Nephron (organoid): Measurements from ENCODE around the gene KMT2A.
A peak's percentile ranks its signal among the peaks of the same experiment; 100 is the strongest.

ENCODE experiments used
- H3K27ac Mint-ChIP-seq, 3 experiments: 2 replicates each; pipeline ENCODE4 v1.8.0; 2020; ENCODE audit warnings: mixed read lengths in 3 of 3, mild to moderate bottlenecking in 2 of 3, moderate library complexity in 1 of 3
- H3K27me3 Mint-ChIP-seq: 2 replicates; pipeline ENCODE4 v1.8.0; 2021; ENCODE audit warnings: low read depth, mild to moderate bottlenecking, moderate library complexity, mixed read lengths
- H3K36me3 Mint-ChIP-seq: 2 replicates; pipeline ENCODE4 v1.8.0; 2020; ENCODE audit warnings: low read depth, mixed read lengths
- H3K4me1 Mint-ChIP-seq: 2 replicates; pipeline ENCODE4 v1.8.0; 2020; ENCODE audit warnings: mixed read lengths
- H3K4me3 Mint-ChIP-seq, 3 experiments: 2 replicates each; pipeline ENCODE4 v1.8.0; 2020; ENCODE audit warnings: mild to moderate bottlenecking in 3 of 3, mixed read lengths in 3 of 3, moderate library complexity in 2 of 3
- H3K9me3 Mint-ChIP-seq: 2 replicates; pipeline ENCODE4 v1.8.0; 2020; ENCODE audit warnings: mixed read lengths
- CTCF ChIP-seq, 3 experiments: fragments of 200-600 bp; sonication (generic); IDR thresholded peaks; one replicate each; pipeline ENCODE4 v1.5.0; 2021; ENCODE audit warnings: antibody characterized with exemption in 3 of 3; ENCODE audit not compliant: unreplicated experiment in 3 of 3

KMT2A gene

GRCh38 chr11:118524757-118525470 is 88.6 kb downstream of the KMT2A start:
- Mint-ChIP-seq H3K27me3 (no peaks in the 10 kb centered on the region), H3K4me3 (peak overlapping the region in 1 of 3 experiments; percentile 50), H3K27ac (peak overlapping the region in 2 of 3 experiments; percentile 52 to 71)

GRCh38 chr11:118526688-118527087 is 90.4 kb downstream of the KMT2A start:
- H3K27me3 Mint-ChIP-seq: peaks cover 4% of the 10 kb centered on the region
- H3K36me3 Mint-ChIP-seq: peaks cover 37% of the 10 kb centered on the region
- H3K4me1 Mint-ChIP-seq: peaks cover 62% of the 10 kb centered on the region
- H3K9me3 Mint-ChIP-seq: no peaks in the 10 kb centered on the region
- no peak overlapping the region for H3K4me3 Mint-ChIP-seq
- H3K27ac Mint-ChIP-seq: no peak overlapping the region
- no peak for TF ChIP-seq CTCF (IDR thresholded peaks at IDR 0.05; ENCODE audit: unreplicated experiment in 3 of 3)

More at GRCh38 chr11:118524757-118525470, 88.6 kb downstream of the KMT2A start:
- Mint-ChIP-seq H3K4me1 (peaks cover 52% of the 10 kb centered on the region), H3K36me3 (peaks cover 54% of the 10 kb centered on the region), H3K9me3 (no peaks in the 10 kb centered on the region)
- TF ChIP-seq CTCF (IDR thresholded peaks at IDR 0.05; ENCODE audit: unreplicated experiment in 3 of 3): no peak

- Mint-ChIP-seq H3K27ac (peak within 1 kb of the TSS in 2 of 3 experiments; percentile 14 to 23), H3K36me3 (peaks cover 32% of the 10 kb centered on the region), H3K27me3 (peaks cover 4% of the 10 kb centered on the region), H3K4me1 (peaks cover 61% of the 10 kb centered on the region), H3K9me3 (no peaks in the 10 kb centered on the region), H3K4me3 (peak within 1 kb of the TSS in 2 of 3 experiments; percentile 27 to 28)
- no peak for TF ChIP-seq CTCF (IDR thresholded peaks at IDR 0.05; ENCODE audit: unreplicated experiment in 3 of 3)
Measured at GRCh38 chr11:118527109-118527508, 90.8 kb downstream of the KMT2A start, which contains the start of gene TTC36. Gene TTC36 (plus strand): TSS chr11:118527474. CDS start chr11:118527495, 21 bp downstream.

GRCh38 chr11:118528511-118528910 is 92.2 kb downstream of the KMT2A start:
- TF ChIP-seq CTCF (IDR thresholded peaks at IDR 0.05; ENCODE audit: unreplicated experiment in 3 of 3): no peak
- Mint-ChIP-seq H3K36me3 (peaks cover 21% of the 10 kb centered on the region), H3K4me1 (peaks cover 51% of the 10 kb centered on the region), H3K27ac (no peak overlapping the region), H3K9me3 (no peaks in the 10 kb centered on the region), H3K27me3 (peaks cover 4% of the 10 kb centered on the region), H3K4me3 (peak overlapping the region; percentile 90 to 98 (median 95))

GRCh38 chr11:118529584-118530175 is 93.4 kb downstream of the KMT2A start:
- no peak for TF ChIP-seq CTCF (IDR thresholded peaks at IDR 0.05; ENCODE audit: unreplicated experiment in 3 of 3)
- Mint-ChIP-seq H3K4me1 (peaks cover 40% of the 10 kb centered on the region), H3K9me3 (no peaks in the 10 kb centered on the region), H3K27me3 (peaks cover 4% of the 10 kb centered on the region), H3K36me3 (peaks cover 12% of the 10 kb centered on the region), H3K27ac (peak overlapping the region; percentile 82 to 96 (median 83)), H3K4me3 (peak overlapping the region; percentile 90 to 98 (median 95))
